ENCODE data around the gene SUOX.
A peak's percentile ranks its signal among the peaks of the same experiment; 100 is the strongest.

Gene SUOX

DNA sequence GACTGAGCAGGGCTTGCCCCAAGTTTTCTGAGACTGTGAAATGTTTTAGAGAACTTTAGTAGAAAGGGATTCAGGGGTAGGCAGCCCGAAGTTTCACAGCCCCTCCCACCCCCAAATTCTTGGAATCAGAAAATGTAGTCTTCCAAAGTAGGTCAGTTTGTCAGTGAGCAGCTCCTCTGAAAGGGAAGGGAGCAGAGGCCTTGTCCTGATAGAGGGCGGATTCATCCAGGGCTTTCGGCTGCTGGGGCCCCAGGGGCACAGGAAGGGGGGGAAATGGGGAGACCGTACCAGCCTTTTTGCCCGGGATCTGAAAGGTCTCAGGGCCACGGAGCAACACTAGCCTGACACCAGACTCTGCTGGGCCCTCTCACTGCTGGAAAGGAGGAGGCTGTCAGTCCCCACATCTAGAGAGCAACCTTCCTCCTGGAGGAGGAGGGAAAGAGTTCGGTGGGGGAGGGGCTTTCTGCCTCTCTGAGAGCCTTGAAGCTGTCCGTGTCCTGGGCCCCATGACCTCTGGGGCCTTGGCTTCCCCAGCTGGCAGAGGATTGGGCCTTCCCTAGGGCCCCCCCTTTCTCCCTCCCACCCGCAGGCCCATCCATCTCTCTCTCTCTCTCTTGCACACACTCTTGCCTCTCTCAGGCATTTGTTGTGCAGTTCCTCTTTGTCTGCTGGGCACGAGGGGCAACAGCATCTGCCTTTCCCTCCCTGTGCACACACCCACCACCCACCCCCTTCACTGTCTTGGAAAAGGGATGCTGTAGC, 23.5 kb downstream of the SUOX start, which contains the start of gene IKZF4:
IKZF4 (plus strand) TSS at position 621 of the 762 bp plus-strand sequence. CDS start 451 bp downstream, outside the sequence.
- H3K9me3 ChIP-seq (ENCODE audit: severe bottlenecking), result no peaks in the 10 kb centered on the region
- H3K4me1 ChIP-seq (ENCODE audit: insufficient read depth, poor library complexity, severe bottlenecking), result no peaks in the 10 kb centered on the region
- no peak for ATAC-seq (ENCODE audit: low read depth)
- H3K27ac ChIP-seq (ENCODE audit: poor library complexity, severe bottlenecking), result no peak within 1 kb of the TSS
- no peak within 1 kb of the TSS for H3K4me3 ChIP-seq (ENCODE audit: severe bottlenecking)
- H3K36me3 ChIP-seq (ENCODE audit: low read depth), result peaks cover 3% of the 10 kb centered on the region; the same call in 1 of the 2 replicates
- TF ChIP-seq, protein P1, sequence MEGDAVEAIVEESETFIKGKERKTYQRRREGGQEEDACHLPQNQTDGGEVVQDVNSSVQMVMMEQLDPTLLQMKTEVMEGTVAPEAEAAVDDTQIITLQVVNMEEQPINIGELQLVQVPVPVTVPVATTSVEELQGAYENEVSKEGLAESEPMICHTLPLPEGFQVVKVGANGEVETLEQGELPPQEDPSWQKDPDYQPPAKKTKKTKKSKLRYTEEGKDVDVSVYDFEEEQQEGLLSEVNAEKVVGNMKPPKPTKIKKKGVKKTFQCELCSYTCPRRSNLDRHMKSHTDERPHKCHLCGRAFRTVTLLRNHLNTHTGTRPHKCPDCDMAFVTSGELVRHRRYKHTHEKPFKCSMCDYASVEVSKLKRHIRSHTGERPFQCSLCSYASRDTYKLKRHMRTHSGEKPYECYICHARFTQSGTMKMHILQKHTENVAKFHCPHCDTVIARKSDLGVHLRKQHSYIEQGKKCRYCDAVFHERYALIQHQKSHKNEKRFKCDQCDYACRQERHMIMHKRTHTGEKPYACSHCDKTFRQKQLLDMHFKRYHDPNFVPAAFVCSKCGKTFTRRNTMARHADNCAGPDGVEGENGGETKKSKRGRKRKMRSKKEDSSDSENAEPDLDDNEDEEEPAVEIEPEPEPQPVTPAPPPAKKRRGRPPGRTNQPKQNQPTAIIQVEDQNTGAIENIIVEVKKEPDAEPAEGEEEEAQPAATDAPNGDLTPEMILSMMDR (IDR thresholded peaks at IDR 0.05; ENCODE audit: poor library complexity, severe bottlenecking), result no peak
- H3K27me3 ChIP-seq (ENCODE audit: insufficient read depth, poor library complexity, severe bottlenecking), result no peaks in the 10 kb centered on the region
- DNase-seq (ENCODE audit: low spot score), result no peak

DNA sequence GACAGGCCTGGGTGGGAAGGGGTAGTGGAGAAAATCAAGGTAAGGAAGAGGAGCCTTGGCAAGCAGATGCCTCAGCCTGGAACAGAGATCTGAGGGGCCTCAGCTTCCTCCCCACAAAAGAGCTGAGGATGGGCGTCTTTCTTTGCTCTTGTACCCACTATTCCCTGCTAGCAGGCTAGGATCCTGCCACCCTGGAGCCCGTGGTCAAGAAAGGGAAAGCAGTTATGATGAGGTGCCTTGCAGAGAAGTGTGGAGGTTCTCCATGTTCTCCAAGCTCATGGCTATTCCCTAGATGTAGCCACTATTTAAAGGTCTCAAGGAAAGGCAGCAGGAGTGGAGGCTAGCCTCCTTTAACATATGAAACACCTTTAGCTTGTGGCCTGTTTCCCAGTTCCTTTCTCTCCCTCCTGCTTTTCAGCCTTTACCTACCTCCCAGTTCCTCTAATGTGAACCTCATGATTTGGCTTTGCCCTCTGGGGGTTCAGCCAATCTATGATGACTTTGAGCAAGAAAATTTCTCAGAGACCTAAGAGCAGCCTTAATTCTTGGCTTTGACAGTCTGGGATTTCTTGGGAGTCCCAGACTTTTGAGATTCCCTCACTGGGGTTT, 24.9 kb downstream of the SUOX start:
- TF ChIP-seq, protein P1 (IDR thresholded peaks at IDR 0.05; ENCODE audit: poor library complexity, severe bottlenecking), result no peak
- DNase-seq (ENCODE audit: low spot score) (no peak), ATAC-seq (ENCODE audit: low read depth) (no peak; the same call in 2 of the 3 replicates)
- Histone ChIP-seq H3K9me3 (ENCODE audit: severe bottlenecking) (no peaks in the 10 kb centered on the region), H3K27ac (ENCODE audit: poor library complexity, severe bottlenecking) (no peak overlapping the region), H3K36me3 (ENCODE audit: low read depth) (peaks cover 3% of the 10 kb centered on the region; the same call in 1 of the 2 replicates), H3K4me1 (ENCODE audit: insufficient read depth, poor library complexity, severe bottlenecking) (no peaks in the 10 kb centered on the region), H3K27me3 (ENCODE audit: insufficient read depth, poor library complexity, severe bottlenecking) (no peaks in the 10 kb centered on the region), H3K4me3 (ENCODE audit: severe bottlenecking) (no peak overlapping the region)

DNA sequence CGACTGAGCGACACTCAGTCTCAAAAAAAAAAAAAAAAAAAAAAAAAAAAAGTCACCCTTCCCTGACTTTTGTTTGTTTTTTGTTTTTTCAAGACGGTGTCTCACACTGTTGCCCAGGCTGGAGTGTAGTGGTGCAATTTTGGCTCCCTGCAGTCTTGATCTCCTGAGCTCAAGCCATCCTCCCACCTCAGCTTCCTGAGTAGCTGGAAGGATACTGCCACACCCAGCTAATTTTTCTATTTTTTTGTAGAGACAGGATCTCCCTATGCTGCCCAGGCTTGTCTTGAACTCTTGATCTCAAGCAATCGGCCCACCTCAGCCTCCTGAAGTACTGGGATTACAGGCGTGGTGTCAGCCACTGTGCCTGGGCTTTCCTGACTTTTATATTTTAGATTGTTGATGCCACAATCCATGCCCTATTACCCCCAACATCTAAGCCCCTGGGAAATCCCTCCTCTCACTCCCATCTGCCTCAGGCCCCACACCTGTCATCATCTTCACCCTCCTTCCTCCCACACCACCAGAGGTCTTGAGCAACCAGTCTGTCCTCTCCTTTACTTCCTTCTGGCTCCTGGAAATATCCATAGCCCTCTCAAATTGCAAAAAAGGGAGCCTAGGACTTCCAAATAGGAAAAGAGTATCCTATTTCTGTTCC, 31.6 kb downstream of the SUOX start:
- ATAC-seq (ENCODE audit: low read depth) (peak; percentile 53), DNase-seq (ENCODE audit: low spot score) (no peak)
- no peaks in the 10 kb centered on the region for H3K9me3 ChIP-seq (ENCODE audit: severe bottlenecking)
- TF ChIP-seq, protein P1 (IDR thresholded peaks at IDR 0.05; ENCODE audit: poor library complexity, severe bottlenecking), result no peak
- peak overlapping the region; percentile 38 for H3K27ac ChIP-seq (ENCODE audit: poor library complexity, severe bottlenecking)
- H3K4me3 ChIP-seq (ENCODE audit: severe bottlenecking), result no peak overlapping the region
- no peaks in the 10 kb centered on the region for H3K27me3 ChIP-seq (ENCODE audit: insufficient read depth, poor library complexity, severe bottlenecking)
- no peaks in the 10 kb centered on the region; the same call in 1 of the 2 replicates for H3K36me3 ChIP-seq (ENCODE audit: low read depth)
- H3K4me1 ChIP-seq (ENCODE audit: insufficient read depth, poor library complexity, severe bottlenecking), result peaks cover 6% of the 10 kb centered on the region

DNA sequence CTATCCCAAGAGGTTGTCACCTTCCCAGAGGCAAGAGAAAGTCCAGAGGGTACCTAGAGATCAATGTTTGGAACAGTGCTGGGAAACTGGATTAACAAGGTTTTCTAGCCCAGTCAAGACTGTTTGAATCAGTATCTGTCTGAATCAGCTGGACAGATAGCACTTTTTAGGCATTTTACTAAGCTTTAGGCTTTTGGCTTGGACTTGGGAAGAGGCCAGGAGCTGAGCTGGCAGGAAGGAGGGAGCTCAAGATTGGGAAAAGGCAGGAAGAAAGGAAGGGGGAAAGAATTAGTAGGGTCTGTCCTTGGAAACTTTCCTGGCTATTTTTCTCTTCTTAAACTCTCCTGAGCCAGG, 32.1 kb downstream of the SUOX start:
- TF ChIP-seq, protein P1 (IDR thresholded peaks at IDR 0.05; ENCODE audit: poor library complexity, severe bottlenecking), result no peak
- H3K4me1 ChIP-seq (ENCODE audit: insufficient read depth, poor library complexity, severe bottlenecking), result peaks cover 6% of the 10 kb centered on the region
- H3K4me3 ChIP-seq (ENCODE audit: severe bottlenecking), result no peak overlapping the region
- DNase-seq (ENCODE audit: low spot score) (no peak), ATAC-seq (ENCODE audit: low read depth) (peak; percentile 55)
- no peaks in the 10 kb centered on the region for H3K9me3 ChIP-seq (ENCODE audit: severe bottlenecking)
- no peaks in the 10 kb centered on the region for H3K27me3 ChIP-seq (ENCODE audit: insufficient read depth, poor library complexity, severe bottlenecking)
- H3K27ac ChIP-seq (ENCODE audit: poor library complexity, severe bottlenecking), result peak overlapping the region; percentile 38
- no peaks in the 10 kb centered on the region; the same call in 1 of the 2 replicates for H3K36me3 ChIP-seq (ENCODE audit: low read depth)

All from RWPE2 (cell line).